ENCODE data around the gene DHRSX. TPM values are rescaled to one million over a fixed set of nuclear protein-coding genes. Genes with fewer than 3 reads are reported as not detected.

Gene DHRSX
- total RNA-seq, 3 donors from 2014 or later (not counting 1 experiment from before 2014, with no cell fraction given): 21.5 to 26.1 (median 22.9) TPM

GRCh38 chrX:2317527-2318055, 183.2 kb downstream of the DHRSX start:
- Histone ChIP-seq H3K4me3 (ENCODE audit: low read length) (no peak overlapping the region), H3K27me3 (ENCODE audit: control insufficient read depth, insufficient read depth, low read length) (no peaks in the 10 kb centered on the region), H3K9me3 (ENCODE audit: control insufficient read depth, insufficient read depth, low read length) (no peaks in the 10 kb centered on the region), H3K27ac (ENCODE audit: low read length) (no peak overlapping the region), H3K4me1 (ENCODE audit: control insufficient read depth, insufficient read depth, low read length) (no peaks in the 10 kb centered on the region), H3K36me3 (ENCODE audit: control insufficient read depth, insufficient read depth, low read length) (no peaks in the 10 kb centered on the region)
- H3K27me3 Mint-ChIP-seq (ENCODE audit: low read depth in 2 of 2): no peaks in the 10 kb centered on the region
- no peak for ATAC-seq
- no peak overlapping the region for H3K27ac Mint-ChIP-seq
- H3K4me1 Mint-ChIP-seq: no peaks in the 10 kb centered on the region
- H3K36me3 Mint-ChIP-seq: no peaks in the 10 kb centered on the region
- no peaks in the 10 kb centered on the region for H3K9me3 Mint-ChIP-seq
- TF ChIP-seq CTCF (IDR thresholded peaks at IDR 0.05): no peak
- 84% methylated on average over 7 of the region's 8 CpGs for WGBS (ENCODE audit: insufficient coverage)
- intact Hi-C loops (cut with micrococcal nuclease): no loop called here
- no peak overlapping the region for H3K4me3 Mint-ChIP-seq
- no peak for DNase-seq

GRCh38 chrX:2316534-2316933, 184.2 kb downstream of the DHRSX start:
- no peaks in the 10 kb centered on the region for H3K36me3 Mint-ChIP-seq
- intact Hi-C loops (cut with micrococcal nuclease): no loop called here
- H3K9me3 ChIP-seq (ENCODE audit: control insufficient read depth, insufficient read depth, low read length): no peaks in the 10 kb centered on the region
- no peak for TF ChIP-seq CTCF (IDR thresholded peaks at IDR 0.05)
- no peak overlapping the region for H3K27ac ChIP-seq (ENCODE audit: low read length)
- no peak for ATAC-seq
- WGBS (ENCODE audit: insufficient coverage): 96% methylated on average over 4 of the region's 4 CpGs
- no peaks in the 10 kb centered on the region for H3K9me3 Mint-ChIP-seq
- no peak overlapping the region for H3K4me3 ChIP-seq (ENCODE audit: low read length)
- no peaks in the 10 kb centered on the region for H3K36me3 ChIP-seq (ENCODE audit: control insufficient read depth, insufficient read depth, low read length)
- H3K4me3 Mint-ChIP-seq: no peak overlapping the region
- H3K27ac Mint-ChIP-seq: no peak overlapping the region
- no peaks in the 10 kb centered on the region for H3K27me3 ChIP-seq (ENCODE audit: control insufficient read depth, insufficient read depth, low read length)
- H3K4me1 ChIP-seq (ENCODE audit: control insufficient read depth, insufficient read depth, low read length): no peaks in the 10 kb centered on the region
- no peak for DNase-seq
- no peaks in the 10 kb centered on the region for H3K27me3 Mint-ChIP-seq (ENCODE audit: low read depth in 2 of 2)
- H3K4me1 Mint-ChIP-seq: no peaks in the 10 kb centered on the region

GRCh38 chrX:2315434-2315833, 185.3 kb downstream of the DHRSX start:
- no peak overlapping the region for H3K4me3 Mint-ChIP-seq
- ATAC-seq (no peak), DNase-seq (no peak)
- H3K27ac Mint-ChIP-seq: no peak overlapping the region
- no peaks in the 10 kb centered on the region for H3K36me3 ChIP-seq (ENCODE audit: control insufficient read depth, insufficient read depth, low read length)
- no peaks in the 10 kb centered on the region for H3K9me3 Mint-ChIP-seq
- no peaks in the 10 kb centered on the region for H3K9me3 ChIP-seq (ENCODE audit: control insufficient read depth, insufficient read depth, low read length)
- no peaks in the 10 kb centered on the region for H3K4me1 Mint-ChIP-seq
- no peaks in the 10 kb centered on the region for H3K27me3 Mint-ChIP-seq (ENCODE audit: low read depth in 2 of 2)
- no peak overlapping the region for H3K4me3 ChIP-seq (ENCODE audit: low read length)
- H3K27me3 ChIP-seq (ENCODE audit: control insufficient read depth, insufficient read depth, low read length): no peaks in the 10 kb centered on the region
- WGBS (ENCODE audit: insufficient coverage): 91% methylated on average over 4 of the region's 5 CpGs
- intact Hi-C loops (cut with micrococcal nuclease): no loop called here
- no peak for TF ChIP-seq CTCF (IDR thresholded peaks at IDR 0.05)
- no peak overlapping the region for H3K27ac ChIP-seq (ENCODE audit: low read length)
- no peaks in the 10 kb centered on the region for H3K36me3 Mint-ChIP-seq
- no peaks in the 10 kb centered on the region for H3K4me1 ChIP-seq (ENCODE audit: control insufficient read depth, insufficient read depth, low read length)

GRCh38 chrX:2314831-2315365, 185.9 kb downstream of the DHRSX start:
- Mint-ChIP-seq H3K9me3 (no peaks in the 10 kb centered on the region), H3K36me3 (no peaks in the 10 kb centered on the region), H3K4me1 (no peaks in the 10 kb centered on the region), H3K4me3 (no peak overlapping the region), H3K27ac (no peak overlapping the region), H3K27me3 (ENCODE audit: low read depth in 2 of 2) (no peaks in the 10 kb centered on the region)
- Histone ChIP-seq H3K36me3 (ENCODE audit: control insufficient read depth, insufficient read depth, low read length) (no peaks in the 10 kb centered on the region), H3K27me3 (ENCODE audit: control insufficient read depth, insufficient read depth, low read length) (no peaks in the 10 kb centered on the region), H3K4me1 (ENCODE audit: control insufficient read depth, insufficient read depth, low read length) (no peaks in the 10 kb centered on the region), H3K9me3 (ENCODE audit: control insufficient read depth, insufficient read depth, low read length) (no peaks in the 10 kb centered on the region), H3K4me3 (ENCODE audit: low read length) (no peak overlapping the region), H3K27ac (ENCODE audit: low read length) (no peak overlapping the region)
- ATAC-seq: no peak
- TF ChIP-seq CTCF (IDR thresholded peaks at IDR 0.05): no peak
- WGBS (ENCODE audit: insufficient coverage): 92% methylated on average over 14 of the region's 14 CpGs
- DNase-seq: no peak
- intact Hi-C loops (cut with micrococcal nuclease): no loop called here
